Endothelial cell of umbilical vein (primary cell): ENCODE data around the gene PRKCZ. TPM values are rescaled to one million over a fixed set of nuclear protein-coding genes. Genes with fewer than 3 reads are reported as not detected.

Source experiments
- BruUV-seq: library from RNA; stranded (reverse); fragments of 400-500 nt; replicated peaks from 2 replicates; lab custom pipeline; 2021; lab: Mats Ljungman, UMichigan
- CTCF ChIA-PET: fragments of 300-600, 350-600 bp; sonication (Branson Sonifier 250); formaldehyde crosslinking; loops from one replicate; lab custom pipeline; 2021; ENCODE audit warnings: antibody characterized with exemption, inconsistent platforms; lab: Charles Lee
- POLR2A ChIA-PET: fragments of 300-600, 350-600 bp; sonication (Branson Sonifier 250); formaldehyde crosslinking; loops from one replicate; lab custom pipeline; 2021; ENCODE audit warnings: antibody characterized with exemption, inconsistent platforms; lab: Charles Lee
- DNase-seq: peaks from one replicate; pipeline ENCODE4 v3.0.0-alpha.2; 2011; ENCODE audit warnings: low read depth, low spot score
- FAIRE-seq: peaks from 2 replicates; lab custom pipeline; 2011; peaks lifted over from hg19 to GRCh38; lab: Jason Lieb, UNC
- H2AFZ ChIP-seq: 2 replicates; pipeline ENCODE4 v1.6.0; 2012; ENCODE audit warnings: low read depth, low read length, control low read depth, inconsistent platforms
- H3K27ac ChIP-seq: 2 replicates; pipeline ENCODE4 v1.5.1; 2011; ENCODE audit warnings: low read depth, mild to moderate bottlenecking, control low read depth, low read length, moderate library complexity; ENCODE audit not compliant: insufficient read depth
- H3K27me3 ChIP-seq, 2 experiments: 2 replicates each; pipeline versions ENCODE4 v1.6.0 to v1.6.1; 2011; ENCODE audit warnings: low read length in 2 of 2, mixed read lengths in 1 of 2; ENCODE audit not compliant: control insufficient read depth in 2 of 2, insufficient read depth in 2 of 2
- H3K36me3 ChIP-seq, 2 experiments: 2 replicates in 1 of 2; 3 replicates in 1 of 2; pipeline ENCODE4 v1.5.1; 2011; ENCODE audit warnings: low read length in 2 of 2, mild to moderate bottlenecking in 1 of 2, moderate library complexity in 1 of 2; ENCODE audit not compliant: control insufficient read depth in 2 of 2, insufficient read depth in 2 of 2; ENCODE audit errors: extremely low read depth in 1 of 2
- H3K4me1 ChIP-seq: 3 replicates; pipeline ENCODE4 v1.5.1; 2011; ENCODE audit warnings: mild to moderate bottlenecking, low read length; ENCODE audit not compliant: control insufficient read depth, insufficient read depth; ENCODE audit errors: extremely low read depth
- H3K4me2 ChIP-seq: 2 replicates; pipeline ENCODE4 v1.6.1; 2011; ENCODE audit warnings: low read length, control low read depth, mixed read lengths; ENCODE audit not compliant: insufficient read depth
- H3K4me3 ChIP-seq, 3 experiments: fragments of 200-600 bp in 1 of 3; sonication (generic), shearing (Covaris generic) in 1 of 3; replicated peaks in 1 of 3; 2 replicates each; pipeline ENCODE4 v1.5.1; 2011 to 2016; ENCODE audit warnings: control low read depth in 3 of 3, low read length in 3 of 3, mild to moderate bottlenecking in 2 of 3, inconsistent platforms in 1 of 3, low read depth in 1 of 3, moderate library complexity in 1 of 3; ENCODE audit not compliant: insufficient read depth in 1 of 3
- H3K79me2 ChIP-seq: 2 replicates; pipeline ENCODE4 v1.6.0; 2012; ENCODE audit warnings: low read length, inconsistent platforms; ENCODE audit not compliant: control insufficient read depth, insufficient read depth
- H3K9ac ChIP-seq: replicated peaks from 2 replicates; pipeline ENCODE3; 2011; ENCODE audit warnings: low read length, control low read depth; ENCODE audit not compliant: insufficient read depth; ENCODE audit errors: extremely low read depth
- H3K9me1 ChIP-seq: replicated peaks from 3 replicates; pipeline ENCODE4 v1.6.0; 2011; ENCODE audit warnings: mild to moderate bottlenecking, low read length; ENCODE audit not compliant: control insufficient read depth, insufficient read depth; ENCODE audit errors: extremely low read depth
- H3K9me3 ChIP-seq: replicated peaks from 2 replicates; pipeline ENCODE4 v1.5.1; 2012; ENCODE audit warnings: low read length, inconsistent platforms; ENCODE audit not compliant: control insufficient read depth, insufficient read depth
- H4K20me1 ChIP-seq: replicated peaks from 2 replicates; pipeline ENCODE3; 2011; ENCODE audit warnings: mild to moderate bottlenecking, low read length; ENCODE audit not compliant: control insufficient read depth, insufficient read depth; ENCODE audit errors: extremely low read depth
- CTCF ChIP-seq, 2 donors: IDR thresholded peaks; 1 replicate in 1 of 2; 2 replicates in 1 of 2; pipeline ENCODE4 v1.5.1; 2011; ENCODE audit warnings: low read length in 2 of 2, mild to moderate bottlenecking in 2 of 2, moderate library complexity in 2 of 2, control low read depth in 1 of 2, inconsistent platforms in 1 of 2, low read depth in 1 of 2; ENCODE audit not compliant: insufficient read depth in 1 of 2; ENCODE audit errors: extremely low read depth in 1 of 2
- EZH2 ChIP-seq: IDR thresholded peaks from 2 replicates; pipeline ENCODE4 v1.6.1; 2012; ENCODE audit warnings: borderline replicate concordance, low read depth, mild to moderate bottlenecking, moderate library complexity, low read length, inconsistent platforms; ENCODE audit not compliant: severe bottlenecking
- FOS ChIP-seq: IDR thresholded peaks from 2 replicates; pipeline ENCODE4 v1.6.1; 2011; ENCODE audit warnings: mild to moderate bottlenecking, low read length, moderate library complexity, borderline replicate concordance; ENCODE audit not compliant: insufficient read depth
- GATA2 ChIP-seq: IDR thresholded peaks from 2 replicates; pipeline ENCODE4 v1.7.0; 2011; ENCODE audit warnings: low read depth, mild to moderate bottlenecking, moderate library complexity, mixed read lengths, low read length; ENCODE audit not compliant: insufficient read length, insufficient read depth
- JUN ChIP-seq: IDR thresholded peaks from 2 replicates; pipeline ENCODE4 v1.6.1; 2011; ENCODE audit warnings: borderline replicate concordance, low read depth; ENCODE audit not compliant: insufficient read length, insufficient read depth
- MAX ChIP-seq: IDR thresholded peaks from 2 replicates; pipeline ENCODE4 v1.6.1; 2011; ENCODE audit not compliant: insufficient read depth, insufficient read length
- MYC ChIP-seq: IDR thresholded peaks from one replicate; pipeline ENCODE4 v1.6.1; 2011; ENCODE audit warnings: mild to moderate bottlenecking, low read depth, low read length
- POLR2A ChIP-seq: IDR thresholded peaks from 2 replicates; pipeline ENCODE4 v1.6.1; 2012; ENCODE audit warnings: low read depth, mild to moderate bottlenecking, control low read depth, low read length
- POLR2AphosphoS5 ChIP-seq: IDR thresholded peaks from 2 replicates; pipeline ENCODE4 v1.6.1; 2012; ENCODE audit warnings: low read depth, mild to moderate bottlenecking, control low read depth, low read length, moderate library complexity; ENCODE audit not compliant: insufficient read depth
- dilution Hi-C: fragments of 300-500 bp; cut with MboI; formaldehyde crosslinking; loops from one replicate; pipeline ENCODE4 v1.15.0; 2019; ENCODE audit warnings: low sequenced_read_pairs; ENCODE audit not compliant: extremely low pct_ligation_motif_present
- intact Hi-C: fragments of 100-400 bp; cut with micrococcal nuclease; formaldehyde crosslinking; loops from one replicate; pipeline ENCODE4 v1.10.0; 2022
- polyA plus RNA-seq, 4 experiments: library from polyadenylated mRNA; depleted of rRNA in 3 of 4; stranded (reverse) in 3 of 4; unstranded in 1 of 4; fragments of >200 nt; gene quantifications; 2 replicates each; pipeline versions ENCODE4 v1.2.1 to v1.2.3, GENCODE V29; 2011 to 2012; ENCODE audit warnings: missing spikeins in 1 of 4
- total RNA-seq: library from RNA; stranded (reverse); gene quantifications from 2 replicates; pipeline ENCODE4 v1.2.3, GENCODE V29; 2021

The PRKCZ gene
- total and polyA plus RNA-seq, 2 donors (not counting 3 experiments of a cell fraction or from before 2014, with no cell fraction given) = 0.22 to 1.7 TPM

GRCh38 chr1:2232916-2233438, 182.8 kb downstream of the PRKCZ start:
- DNase-seq (peak; percentile 25), FAIRE-seq (peak; percentile 42)
- dilution Hi-C loops (no loop called here), intact Hi-C loops (loop anchor here (1.0 to 2.0 kb wide), 5 partner anchors 28 to 81 kb away; no protein-coding TSS in a partner anchor)
- Histone ChIP-seq H3K9me1 (no peaks in the 10 kb centered on the region), H4K20me1 (no peaks in the 10 kb centered on the region), H3K4me2 (peak overlapping the region; percentile 66), H3K9ac (no peak overlapping the region), H3K36me3 (peaks cover 0 to 3% of the 10 kb centered on the region in 2 experiments), H2AFZ (no peak overlapping the region), H3K4me1 (peaks cover 40% of the 10 kb centered on the region), H3K27me3 (no peaks in the 10 kb centered on the region), H3K9me3 (no peaks in the 10 kb centered on the region), H3K79me2 (peaks cover 93% of the 10 kb centered on the region), H3K4me3 (peak overlapping the region in 2 of 3 experiments; percentile 42 to 64), H3K27ac (peak overlapping the region; percentile 46)
- BruUV-seq = no TSS peak
- ChIA-PET POLR2A (no interaction called here), CTCF (interaction anchor here (1.4 to 5.4 kb wide), 5 partner anchors 18 to 149 kb away, joined by 3 to 51 read pairs (median 19); partner anchors contain the start of gene FAAP20)
- TF ChIP-seq JUN = no peak

- Histone ChIP-seq H3K36me3 (peaks cover 0 to 3% of the 10 kb centered on the region in 2 experiments), H3K4me3 (no peak overlapping the region), H3K27me3 (no peaks in the 10 kb centered on the region), H3K9me3 (no peaks in the 10 kb centered on the region), H4K20me1 (no peaks in the 10 kb centered on the region), H3K79me2 (peaks cover 98% of the 10 kb centered on the region), H3K27ac (peak overlapping the region; percentile 46), H3K4me1 (peaks cover 40% of the 10 kb centered on the region), H2AFZ (no peak overlapping the region), H3K9ac (peak overlapping the region; percentile 14), H3K9me1 (no peaks in the 10 kb centered on the region), H3K4me2 (peak overlapping the region; percentile 62)
- ChIA-PET CTCF (interaction anchor here (0.7 to 5.4 kb wide), 7 partner anchors 13 to 148 kb away, joined by 3 to 51 read pairs (median 7); partner anchors contain the start of gene FAAP20), POLR2A (no interaction called here)
- intact Hi-C loops = loop anchor here (2.0 kb wide), 1 partner anchor 29 kb away; no protein-coding TSS in a partner anchor
- no TSS peak for BruUV-seq
- dilution Hi-C loops = no loop called here
- DNase-seq (no peak), FAIRE-seq (no peak)
- TF ChIP-seq MYC = no peak
- no peak for TF ChIP-seq GATA2
- no peak for TF ChIP-seq JUN
- TF ChIP-seq CTCF (IDR thresholded peaks at IDR 0.05; ENCODE audit: extremely low read depth in 1 of 2, insufficient read depth in 1 of 2, low read depth in 1 of 2, low read length in 2 of 2) = no peak
- no peak for TF ChIP-seq FOS
- no peak for TF ChIP-seq EZH2
- no peak for TF ChIP-seq POLR2AphosphoS5
- no peak for TF ChIP-seq MAX
- TF ChIP-seq POLR2A = no peak
Measured at GRCh38 chr1:2233468-2233867, 183.3 kb downstream of the PRKCZ start.
